GM23338 (cell line): Measurements from ENCODE around the gene CCNQ. TPM values are rescaled to one million over a fixed set of nuclear protein-coding genes. Genes with fewer than 3 reads are reported as not detected.

Experiments
- ATAC-seq: fragments of 200-7000 bp; cut with Tn5 transposase; 3 replicates; pipeline ENCODE4 v1.9.1; 2020
- DNase-seq: peaks from one replicate; pipeline ENCODE4 v3.0.0-alpha.2; 2015; ENCODE audit warnings: low spot score
- H2AFZ ChIP-seq: fragments of 200-600 bp; sonication (generic); 2 replicates; pipeline ENCODE4 v1.8.0; 2016; ENCODE audit warnings: antibody characterized with exemption, mild to moderate bottlenecking, moderate library complexity
- H3F3A ChIP-seq: fragments of 200-600 bp; sonication (generic); replicated peaks from 2 replicates; pipeline ENCODE4 v1.8.0; 2017; ENCODE audit warnings: antibody characterized with exemption, mixed run types, low read depth
- H3K27ac ChIP-seq: fragments of 200-600 bp; sonication (generic); 2 replicates; pipeline ENCODE4 v1.6.1; 2016; ENCODE audit warnings: low read depth
- H3K27me3 ChIP-seq: fragments of 200-600 bp; sonication (generic); 2 replicates; pipeline ENCODE4 v1.8.0; 2016; ENCODE audit warnings: mild to moderate bottlenecking, mixed run types, moderate library complexity; ENCODE audit not compliant: insufficient read depth
- H3K36me3 ChIP-seq: fragments of 200-600 bp; sonication (generic); 2 replicates; pipeline ENCODE4 v1.8.0; 2016; ENCODE audit warnings: mild to moderate bottlenecking; ENCODE audit not compliant: insufficient read depth
- H3K4me1 ChIP-seq: fragments of 200-600 bp; sonication (generic); 2 replicates; pipeline ENCODE4 v1.8.0; 2016; ENCODE audit warnings: mild to moderate bottlenecking, moderate library complexity; ENCODE audit not compliant: insufficient read depth
- H3K4me2 ChIP-seq: fragments of 200-600 bp; sonication (generic); 2 replicates; pipeline ENCODE4 v1.7.1; 2017; ENCODE audit warnings: mixed run types
- H3K4me3 ChIP-seq: fragments of 200-600 bp; sonication (generic); 2 replicates; pipeline ENCODE4 v1.6.1; 2016; ENCODE audit warnings: mixed run types
- H3K79me2 ChIP-seq: fragments of 200-600 bp; sonication (generic); replicated peaks from 2 replicates; pipeline ENCODE4 v1.8.0; 2017; ENCODE audit warnings: mild to moderate bottlenecking; ENCODE audit not compliant: insufficient read depth
- H3K9me2 ChIP-seq: fragments of 200-600 bp; sonication (generic); 2 replicates; pipeline ENCODE4 v1.8.0; 2017; ENCODE audit not compliant: insufficient read depth
- H4K20me1 ChIP-seq: fragments of 200-600 bp; sonication (generic); replicated peaks from 2 replicates; pipeline ENCODE4 v1.8.0; 2017; ENCODE audit warnings: mild to moderate bottlenecking; ENCODE audit not compliant: insufficient read depth
- H3K27ac Mint-ChIP-seq: 2 replicates; pipeline ENCODE4 v1.8.0; 2020; ENCODE audit warnings: inconsistent platforms, mild to moderate bottlenecking, moderate library complexity, mixed read lengths
- H3K27me3 Mint-ChIP-seq: 3 replicates; pipeline ENCODE4 v1.8.0; 2022; ENCODE audit warnings: low read depth, mild to moderate bottlenecking, moderate library complexity, mixed read lengths, inconsistent platforms; ENCODE audit not compliant: insufficient read depth, poor library complexity
- H3K36me3 Mint-ChIP-seq: 3 replicates; pipeline ENCODE4 v1.8.0; 2021; ENCODE audit warnings: low read depth, mild to moderate bottlenecking, inconsistent platforms, moderate library complexity, mixed read lengths
- H3K4me1 Mint-ChIP-seq: 3 replicates; pipeline ENCODE4 v1.8.0; 2020; ENCODE audit warnings: mild to moderate bottlenecking, inconsistent platforms, mixed read lengths
- H3K4me3 Mint-ChIP-seq: 3 replicates; pipeline ENCODE4 v1.8.0; 2021; ENCODE audit warnings: moderate library complexity, mild to moderate bottlenecking, inconsistent platforms, mixed read lengths
- H3K9me3 Mint-ChIP-seq: 3 replicates; pipeline ENCODE4 v1.8.0; 2020; ENCODE audit warnings: moderate library complexity, mild to moderate bottlenecking, inconsistent platforms, mixed read lengths
- CTCF ChIP-seq, 2 experiments: fragments of 200-600 bp in 1 of 2; sonication (generic) in 1 of 2; conservative IDR thresholded peaks; 2 replicates each; pipeline versions ENCODE4 v1.5.1 to v1.6.1; 2016 to 2017; ENCODE audit warnings: antibody characterized with exemption in 2 of 2, low read depth in 2 of 2, mild to moderate bottlenecking in 2 of 2, moderate library complexity in 1 of 2
- ETS1 ChIP-seq: IDR thresholded peaks from 2 replicates; pipeline ENCODE4 v1.6.1; 2016; ENCODE audit warnings: antibody characterized with exemption
- EZH2phosphoT487 ChIP-seq: fragments of 200-600 bp; sonication (generic); IDR thresholded peaks from one replicate; pipeline ENCODE4 v1.8.1; 2018; ENCODE audit warnings: antibody characterized with exemption; ENCODE audit not compliant: unreplicated experiment
- JUNB ChIP-seq: IDR thresholded peaks from one replicate; pipeline ENCODE4 v1.6.1; 2016; ENCODE audit warnings: antibody characterized with exemption; ENCODE audit not compliant: unreplicated experiment
- POLR2AphosphoS5 ChIP-seq: IDR thresholded peaks from 2 replicates; pipeline ENCODE4 v1.6.1; 2016; ENCODE audit warnings: antibody characterized with exemption, low read depth
- ZNF331 ChIP-seq: fragments of 250-450 bp; sonication (Bioruptor Pico); IDR thresholded peaks from 2 replicates; pipeline ENCODE4 v1.5.0; 2020; ENCODE audit warnings: low read depth, mild to moderate bottlenecking, moderate library complexity
- ZNF462 ChIP-seq: fragments of 250-450 bp; sonication (Bioruptor Pico); IDR thresholded peaks from 2 replicates; pipeline ENCODE4 v1.5.0; 2020; ENCODE audit warnings: mild to moderate bottlenecking, moderate library complexity
- polyA plus RNA-seq: library from polyadenylated mRNA; unstranded; fragments of >200 nt; fragmentation: Nextera tagmentation; extraction: Ambion mirVana; gene quantifications from 2 replicates; pipeline ENCODE4 v1.2.1, GENCODE V29; 2016
- total RNA-seq: library from RNA; depleted of rRNA; stranded (reverse); fragments of >200 nt; shearing (Covaris generic); gene quantifications from 2 replicates; pipeline ENCODE4 v1.2.3, GENCODE V29; 2014

CCNQ gene
- total and polyA plus RNA-seq, 2 experiments from 2014 or later: 19.4 to 30.2 TPM

- no peaks in the 10 kb centered on the region for H3F3A ChIP-seq
- ATAC-seq (peak; percentile 48), DNase-seq (peak; percentile 44)
- H3K4me3 Mint-ChIP-seq: no peak overlapping the region
- H4K20me1 ChIP-seq: no peaks in the 10 kb centered on the region
- no peaks in the 10 kb centered on the region for H3K27me3 ChIP-seq
- no peaks in the 10 kb centered on the region for H3K9me3 Mint-ChIP-seq
- H3K79me2 ChIP-seq: no peaks in the 10 kb centered on the region
- H2AFZ ChIP-seq: no peak overlapping the region
- H3K27ac ChIP-seq: no peak overlapping the region
- H3K9me2 ChIP-seq: no peaks in the 10 kb centered on the region
- H3K36me3 ChIP-seq: no peaks in the 10 kb centered on the region
- H3K36me3 Mint-ChIP-seq: no peaks in the 10 kb centered on the region
- peaks cover 7% of the 10 kb centered on the region for H3K27me3 Mint-ChIP-seq
- no peak for TF ChIP-seq ZNF331 (CRISPR knock-in tag)
- TF ChIP-seq POLR2AphosphoS5: no peak
- no peak for TF ChIP-seq EZH2phosphoT487
- no peak for TF ChIP-seq JUNB
- TF ChIP-seq ETS1: no peak
- TF ChIP-seq CTCF (conservative IDR thresholded peaks at IDR 0.05; ENCODE audit: low read depth in 2 of 2): peak in 1 of 2 experiments; percentile 17; a peak in 1 of 4 replicates
- H3K4me1 Mint-ChIP-seq: peaks cover 11% of the 10 kb centered on the region
- no peak overlapping the region for H3K4me2 ChIP-seq
- H3K4me1 ChIP-seq: no peaks in the 10 kb centered on the region
- H3K4me3 ChIP-seq: no peak overlapping the region
- H3K27ac Mint-ChIP-seq: no peak overlapping the region
These were observed 30.4 kb downstream of the CCNQ start for GRCh38 chrX:153568451-153569011.

GRCh38 chrX:153565996-153566580 is 32.9 kb downstream of the CCNQ start:
- Mint-ChIP-seq H3K4me1 (peaks cover 11% of the 10 kb centered on the region), H3K36me3 (no peaks in the 10 kb centered on the region), H3K27me3 (peaks cover 8% of the 10 kb centered on the region), H3K4me3 (no peak overlapping the region), H3K9me3 (no peaks in the 10 kb centered on the region), H3K27ac (no peak overlapping the region)
- no peak overlapping the region for H3K4me3 ChIP-seq
- no peaks in the 10 kb centered on the region for H3K4me1 ChIP-seq
- no peaks in the 10 kb centered on the region for H3K79me2 ChIP-seq
- no peaks in the 10 kb centered on the region for H4K20me1 ChIP-seq
- no peaks in the 10 kb centered on the region for H3K9me2 ChIP-seq
- no peaks in the 10 kb centered on the region for H3K27me3 ChIP-seq
- DNase-seq (peak; percentile 26), ATAC-seq (peak; percentile 80)
- H3F3A ChIP-seq: no peaks in the 10 kb centered on the region
- H3K27ac ChIP-seq: no peak overlapping the region
- H3K36me3 ChIP-seq: no peaks in the 10 kb centered on the region
- no peak overlapping the region for H3K4me2 ChIP-seq
- peak overlapping the region; percentile 66 for H2AFZ ChIP-seq
- TF ChIP-seq POLR2AphosphoS5: no peak
- no peak for TF ChIP-seq ETS1
- TF ChIP-seq ZNF331 (CRISPR knock-in tag): no peak
- TF ChIP-seq JUNB: no peak
- no peak for TF ChIP-seq ZNF462 (CRISPR knock-in tag)
